ENCODE results near the gene ADAM23. TPM values are rescaled to one million over a fixed set of nuclear protein-coding genes. Genes with fewer than 3 reads are reported as not detected.

Gene ADAM23
- polyA plus RNA-seq, 1 donor (not counting 4 experiments of a cell fraction or from before 2014, with no cell fraction given): 1.3 TPM

- no peaks in the 10 kb centered on the region for H3K4me1 ChIP-seq (ENCODE audit: control insufficient read depth, extremely low read depth, insufficient read depth, low read length)
- H3K9me1 ChIP-seq (ENCODE audit: control insufficient read depth, extremely low read depth, insufficient read depth, low read length): no peaks in the 10 kb centered on the region
- H3K9me3 ChIP-seq (ENCODE audit: control insufficient read depth, low read depth, low read length): no peaks in the 10 kb centered on the region
- dilution Hi-C loops (cut with MboI; ENCODE audit: extremely low pct_ligation_motif_present, low sequenced_read_pairs): no loop called here
- no peaks in the 10 kb centered on the region for H4K20me1 ChIP-seq (ENCODE audit: control insufficient read depth, extremely low read depth, insufficient read depth, low read length)
- H3K36me3 ChIP-seq (ENCODE audit: control insufficient read depth in 2 of 2, extremely low read depth in 1 of 2, insufficient read depth in 2 of 2, low read length in 2 of 2): no peaks in the 10 kb centered on the region
- H3K9ac ChIP-seq (ENCODE audit: control insufficient read depth, extremely low read depth, insufficient read depth, low read length): no peak overlapping the region
- H3K79me2 ChIP-seq (ENCODE audit: control insufficient read depth, insufficient read depth, low read length): no peaks in the 10 kb centered on the region
- no peak for DNase-seq (ENCODE audit: low read depth, low spot score)
- H2AFZ ChIP-seq (ENCODE audit: control insufficient read depth, low read length): no peak overlapping the region
- H3K4me3 ChIP-seq (ENCODE audit: control insufficient read depth in 2 of 3, extremely low read depth in 1 of 3, insufficient read depth in 2 of 3, low read depth in 1 of 3, low read length in 3 of 3): no peak overlapping the region
- H3K4me2 ChIP-seq (ENCODE audit: control insufficient read depth, extremely low read depth, insufficient read depth, low read depth, low read length): no peak overlapping the region
- no peak overlapping the region for H3K27ac ChIP-seq (ENCODE audit: control insufficient read depth, insufficient read depth, low read length)
- TF ChIP-seq CTCF (optimal IDR thresholded peaks at IDR 0.05 in 1 of 3, IDR thresholded peaks at IDR 0.05 in 1 of 3, conservative IDR thresholded peaks at IDR 0.05 in 1 of 3; ENCODE audit: extremely low read depth in 1 of 3, insufficient read depth in 2 of 3, low read length in 3 of 3) (no peak), EZH2 (IDR thresholded peaks at IDR 0.05; ENCODE audit: low read length) (no peak)
- FAIRE-seq: no peak
- H3K27me3 ChIP-seq (ENCODE audit: control insufficient read depth, extremely low read depth, insufficient read depth, low read length): no peaks in the 10 kb centered on the region
Observed at GRCh38 chr2:206471524-206472062, 28.3 kb downstream of the ADAM23 start.

- no peaks in the 10 kb centered on the region for H4K20me1 ChIP-seq (ENCODE audit: control insufficient read depth, extremely low read depth, insufficient read depth, low read length)
- H3K79me2 ChIP-seq (ENCODE audit: control insufficient read depth, insufficient read depth, low read length): no peaks in the 10 kb centered on the region
- peaks cover 3% of the 10 kb centered on the region for H3K4me1 ChIP-seq (ENCODE audit: control insufficient read depth, extremely low read depth, insufficient read depth, low read length)
- TF ChIP-seq CTCF (optimal IDR thresholded peaks at IDR 0.05 in 1 of 3, IDR thresholded peaks at IDR 0.05 in 1 of 3, conservative IDR thresholded peaks at IDR 0.05 in 1 of 3; ENCODE audit: extremely low read depth in 1 of 3, insufficient read depth in 2 of 3, low read length in 3 of 3) (no peak), EZH2 (IDR thresholded peaks at IDR 0.05; ENCODE audit: low read length) (no peak)
- no peak for FAIRE-seq
- no peak overlapping the region for H2AFZ ChIP-seq (ENCODE audit: control insufficient read depth, low read length)
- no peak overlapping the region for H3K27ac ChIP-seq (ENCODE audit: control insufficient read depth, insufficient read depth, low read length)
- no peaks in the 10 kb centered on the region for H3K9me1 ChIP-seq (ENCODE audit: control insufficient read depth, extremely low read depth, insufficient read depth, low read length)
- H3K9ac ChIP-seq (ENCODE audit: control insufficient read depth, extremely low read depth, insufficient read depth, low read length): no peak overlapping the region
- H3K36me3 ChIP-seq (ENCODE audit: control insufficient read depth in 2 of 2, extremely low read depth in 1 of 2, insufficient read depth in 2 of 2, low read length in 2 of 2): no peaks in the 10 kb centered on the region
- dilution Hi-C loops (cut with MboI; ENCODE audit: extremely low pct_ligation_motif_present, low sequenced_read_pairs): no loop called here
- no peak overlapping the region for H3K4me2 ChIP-seq (ENCODE audit: control insufficient read depth, extremely low read depth, insufficient read depth, low read depth, low read length)
- no peak overlapping the region for H3K4me3 ChIP-seq (ENCODE audit: control insufficient read depth in 2 of 3, extremely low read depth in 1 of 3, insufficient read depth in 2 of 3, low read depth in 1 of 3, low read length in 3 of 3)
- no peaks in the 10 kb centered on the region for H3K9me3 ChIP-seq (ENCODE audit: control insufficient read depth, low read depth, low read length)
- DNase-seq (ENCODE audit: low read depth, low spot score): no peak
- no peaks in the 10 kb centered on the region for H3K27me3 ChIP-seq (ENCODE audit: control insufficient read depth, extremely low read depth, insufficient read depth, low read length)
Observed at GRCh38 chr2:206472094-206472493, 28.8 kb downstream of the ADAM23 start.

Measured in keratinocyte (primary cell).